Neural crest cell (in vitro differentiated cells): ENCODE measurements around the gene SELENOM. TPM values are rescaled to one million over a fixed set of nuclear protein-coding genes. Genes with fewer than 3 reads are reported as not detected.
A peak's percentile ranks its signal among the peaks of the same experiment; 100 is the strongest.
"Not testable (repeated sequence)": the region's sequence is repeated elsewhere in the genome, so short reads cannot be mapped to it uniquely, and the experiment has no call there.

Source experiments
- DNase-seq: peaks from one replicate; pipeline ENCODE4 v3.0.0; 2021; ENCODE audit warnings: low read depth, mixed read lengths, low spot score
- H3K27ac Mint-ChIP-seq: one replicate; pipeline ENCODE4 v1.8.0; 2021; ENCODE audit warnings: mild to moderate bottlenecking, mixed read lengths; ENCODE audit not compliant: unreplicated experiment
- H3K27me3 Mint-ChIP-seq: 2 replicates; pipeline ENCODE4 v1.8.0; 2021; ENCODE audit warnings: low read depth, mild to moderate bottlenecking, mixed read lengths
- H3K36me3 Mint-ChIP-seq: 2 replicates; pipeline ENCODE4 v1.8.0; 2021; ENCODE audit warnings: low read depth, mild to moderate bottlenecking, mixed read lengths
- H3K4me1 Mint-ChIP-seq: 2 replicates; pipeline ENCODE4 v1.8.0; 2021; ENCODE audit warnings: mixed read lengths
- H3K4me3 Mint-ChIP-seq: one replicate; pipeline ENCODE4 v1.8.0; 2021; ENCODE audit warnings: mild to moderate bottlenecking, mixed read lengths
- H3K9me3 Mint-ChIP-seq: 2 replicates; pipeline ENCODE4 v1.8.0; 2021; ENCODE audit warnings: mixed read lengths
- CTCF ChIP-seq: fragments of 200-600 bp; sonication (generic); conservative IDR thresholded peaks from 2 replicates; pipeline ENCODE4 v1.5.0; 2021; ENCODE audit warnings: antibody characterized with exemption, mild to moderate bottlenecking
- total RNA-seq: library from RNA; stranded (reverse); gene quantifications from 2 replicates; pipeline ENCODE4 v1.2.1, GENCODE V29; 2021

SELENOM gene
- total RNA-seq, 1 donor from 2014 or later = 10.1 TPM

GRCh38 chr22:31081963-31082605 is 25.3 kb downstream of the SELENOM start:
- Mint-ChIP-seq H3K4me3 (peak overlapping the region; percentile 97), H3K27me3 (peaks cover 3% of the 10 kb centered on the region), H3K36me3 (no peaks in the 10 kb centered on the region), H3K4me1 (peaks cover 47% of the 10 kb centered on the region), H3K9me3 (no peaks in the 10 kb centered on the region), H3K27ac (no peak overlapping the region)
- no peak for DNase-seq
- no peak for TF ChIP-seq CTCF

- H3K9me3 Mint-ChIP-seq = no peaks in the 10 kb centered on the region
- peaks cover 42% of the 10 kb centered on the region for H3K4me1 Mint-ChIP-seq
- no peak for TF ChIP-seq CTCF
- peak within 1 kb of the TSS; percentile 97 for H3K4me3 Mint-ChIP-seq
- peak within 1 kb of the TSS; percentile 100 for H3K27ac Mint-ChIP-seq
- H3K27me3 Mint-ChIP-seq = peaks cover 3% of the 10 kb centered on the region
- DNase-seq = peak; percentile 94
- no peaks in the 10 kb centered on the region for H3K36me3 Mint-ChIP-seq
Observed at GRCh38 chr22:31080848-31081649, 26.3 kb downstream of the SELENOM start, which contains the start of gene SMTN. TSS of gene SMTN (plus strand) at chr22:31081318. CDS start at chr22:31083259, 1,941 bp downstream.

- TF ChIP-seq CTCF = no peak
- Mint-ChIP-seq H3K4me1 (peaks cover 38% of the 10 kb centered on the region), H3K4me3 (peak overlapping the region; percentile 97), H3K27me3 (peaks cover 3% of the 10 kb centered on the region), H3K36me3 (no peaks in the 10 kb centered on the region), H3K27ac (peak overlapping the region; percentile 100), H3K9me3 (no peaks in the 10 kb centered on the region)
- no peak for DNase-seq
Observed at GRCh38 chr22:31080164-31080847, 27.1 kb downstream of the SELENOM start.

- Mint-ChIP-seq H3K4me3 (peak overlapping the region; percentile 52), H3K4me1 (peaks cover 33% of the 10 kb centered on the region), H3K9me3 (no peaks in the 10 kb centered on the region), H3K36me3 (no peaks in the 10 kb centered on the region), H3K27me3 (peaks cover under 1% of the 10 kb centered on the region), H3K27ac (no peak overlapping the region)
- no peak for TF ChIP-seq CTCF
- no peak for DNase-seq
Observed at GRCh38 chr22:31079095-31079642, 28.2 kb downstream of the SELENOM start.

GRCh38 chr22:31078389-31078788 is 29.0 kb downstream of the SELENOM start:
- Mint-ChIP-seq H3K4me1 (peaks cover 25% of the 10 kb centered on the region), H3K4me3 (peak overlapping the region; percentile 42)
- not testable (repeated sequence) for H3K27ac Mint-ChIP-seq, DNase-seq, H3K9me3 Mint-ChIP-seq, H3K36me3 Mint-ChIP-seq, H3K27me3 Mint-ChIP-seq
